Transverse colon (tissue), 4 donors: ENCODE data around the gene SLC6A7. TPM values are rescaled to one million over a fixed set of nuclear protein-coding genes. Genes with fewer than 3 reads are reported as not detected.

Source experiments
- DNase-seq: peaks from one replicate; pipeline ENCODE4 v3.0.0-alpha.2; 2019
- H3K27ac ChIP-seq, 4 donors: fragments of 200-600 bp; sonication (generic); 2 replicates each; pipeline ENCODE4 v1.5.1; 2016 to 2018; ENCODE audit warnings: inconsistent platforms in 4 of 4
- H3K27me3 ChIP-seq: fragments of 200-600 bp; sonication (generic); 2 replicates; pipeline ENCODE4 v1.5.1; 2017; ENCODE audit warnings: inconsistent platforms
- H3K36me3 ChIP-seq, 4 donors: fragments of 200-600 bp; sonication (generic); 2 replicates each; pipeline ENCODE4 v1.5.1; 2017 to 2019; ENCODE audit warnings: inconsistent platforms in 4 of 4
- H3K4me1 ChIP-seq, 4 donors: fragments of 200-600 bp; sonication (generic); 2 replicates each; pipeline ENCODE4 v1.5.1; 2017 to 2020; ENCODE audit warnings: inconsistent platforms in 4 of 4
- H3K4me3 ChIP-seq, 4 donors: fragments of 200-600 bp; sonication (generic); 1 replicate in 1 of 4; 2 replicates in 3 of 4; pipeline versions ENCODE4 v1.5.1 to v1.6.1; 2017 to 2019; ENCODE audit warnings: inconsistent platforms in 4 of 4
- H3K9me3 ChIP-seq, 2 donors: fragments of 200-600 bp; sonication (generic); 2 replicates each; pipeline ENCODE4 v1.5.1; 2017 to 2019; ENCODE audit warnings: inconsistent platforms in 2 of 2
- CTCF ChIP-seq, 5 experiments: fragments of 200-600 bp in 3 of 5; fragments of 450-650 bp in 2 of 5; sonication (generic) in 3 of 5; IDR thresholded peaks; 1 replicate in 2 of 5; 2 replicates in 3 of 5; pipeline ENCODE4 v1.5.1; 2016 to 2017; ENCODE audit warnings: antibody characterized with exemption in 5 of 5, inconsistent platforms in 3 of 5, mild to moderate bottlenecking in 2 of 5, moderate library complexity in 1 of 5
- EP300 ChIP-seq: sonication (generic); formaldehyde crosslinking; IDR thresholded peaks from one replicate; pipeline ENCODE4 v1.6.1; 2017; ENCODE audit warnings: antibody characterized with exemption, low read depth
- POLR2A ChIP-seq: fragments of 450-650 bp; IDR thresholded peaks from one replicate; pipeline ENCODE4 v1.6.1; 2016; ENCODE audit warnings: antibody characterized with exemption, mild to moderate bottlenecking, moderate library complexity
- POLR2AphosphoS5 ChIP-seq, 3 donors: sonication (generic); formaldehyde crosslinking; IDR thresholded peaks; one replicate each; pipeline ENCODE4 v1.6.1; 2016; ENCODE audit warnings: antibody characterized with exemption in 3 of 3
- WGBS, 2 donors: methylation state at CpG; one replicate each; pipeline ENCODE4 v1.1.5; 2018; ENCODE audit warnings: low coverage in 1 of 2; 5-methylcytosine and 5-hydroxymethylcytosine counted together
- in situ Hi-C, 4 donors: fragments of 200-750 bp; cut with MboI; loops; one replicate each; pipeline versions ENCODE4 v1.15.0 to v1.15.1; 2017; ENCODE audit warnings: low sequenced_read_pairs in 3 of 4, low pct_ligation_motif_present in 1 of 4, low pct_unique_long_range_greater_than_20kb in 1 of 4
- intact Hi-C: fragments of 100-400 bp; cut with DNase I; formaldehyde crosslinking; loops from one replicate; pipeline ENCODE4 v1.15.1; 2023; ENCODE audit warnings: low total_unique reads
- total RNA-seq, 4 donors: library from RNA; depleted of rRNA; stranded (reverse); fragments of >200 nt; gene quantifications; one replicate each; pipeline ENCODE4 v1.1.0, GENCODE V29; 2016

Gene SLC6A7
- total RNA-seq, 4 donors from 2014 or later, result 19.5 to 67.7 (median 21.3) TPM

- H3K36me3 ChIP-seq, result no peaks in the 10 kb centered on the region
- DNase-seq, result no peak
- no peak overlapping the region for H3K4me3 ChIP-seq
- in situ Hi-C loops (no loop called here), intact Hi-C loops (no loop called here)
- TF ChIP-seq EP300 (no peak), POLR2A (no peak), POLR2AphosphoS5 (IDR thresholded peaks at IDR 0.05) (no peak), CTCF (IDR thresholded peaks at IDR 0.05) (no peak)
- H3K4me1 ChIP-seq, result no peaks in the 10 kb centered on the region
- WGBS, 2 donors, result 77 to 80% methylated on average over 3 to 5 of the region's 5 CpGs
- no peaks in the 10 kb centered on the region for H3K9me3 ChIP-seq
- H3K27me3 ChIP-seq, result no peaks in the 10 kb centered on the region
- no peak overlapping the region for H3K27ac ChIP-seq
Measured at GRCh38 chr5:150234576-150235499, 45.0 kb downstream of the SLC6A7 start.

GRCh38 chr5:150235500-150235854 lies 45.6 kb downstream of the SLC6A7 start:
- 79% methylated on average over 5 of the region's 5 CpGs; no CpG with 5 or more reads in 1 of the 2 donors for WGBS, 2 donors
- H3K4me1 ChIP-seq, result no peaks in the 10 kb centered on the region
- H3K27me3 ChIP-seq, result no peaks in the 10 kb centered on the region
- no peak overlapping the region for H3K4me3 ChIP-seq
- intact Hi-C loops, result no loop called here
- no peak for DNase-seq
- no peaks in the 10 kb centered on the region for H3K36me3 ChIP-seq
- H3K9me3 ChIP-seq, result no peaks in the 10 kb centered on the region
- no peak for TF ChIP-seq POLR2A
- no peak for TF ChIP-seq POLR2AphosphoS5 (IDR thresholded peaks at IDR 0.05)
- no peak for TF ChIP-seq CTCF (IDR thresholded peaks at IDR 0.05)
- no peak for TF ChIP-seq EP300
- in situ Hi-C loops, result no loop called here
- H3K27ac ChIP-seq, result no peak overlapping the region

- H3K36me3 ChIP-seq, result no peaks in the 10 kb centered on the region
- TF ChIP-seq CTCF (IDR thresholded peaks at IDR 0.05) (no peak), POLR2A (no peak), EP300 (no peak), POLR2AphosphoS5 (IDR thresholded peaks at IDR 0.05) (no peak)
- WGBS, 2 donors, result 81 to 90% methylated on average over 1 to 2 of the region's 2 CpGs
- intact Hi-C loops (no loop called here), in situ Hi-C loops (no loop called here)
- DNase-seq, result no peak
- H3K27me3 ChIP-seq, result no peaks in the 10 kb centered on the region
- no peak overlapping the region for H3K4me3 ChIP-seq
- H3K4me1 ChIP-seq, result no peaks in the 10 kb centered on the region
- no peak overlapping the region for H3K27ac ChIP-seq
- H3K9me3 ChIP-seq, result no peaks in the 10 kb centered on the region
Measured at GRCh38 chr5:150236313-150236712, 46.5 kb downstream of the SLC6A7 start.

GRCh38 chr5:150236981-150237754 lies 47.3 kb downstream of the SLC6A7 start:
- 64 to 86% methylated on average over 5 to 15 of the region's 15 CpGs for WGBS, 2 donors
- no peak overlapping the region for H3K27ac ChIP-seq
- no peak for DNase-seq
- in situ Hi-C loops, result no loop called here
- H3K36me3 ChIP-seq, result no peaks in the 10 kb centered on the region
- no peak for TF ChIP-seq POLR2AphosphoS5 (IDR thresholded peaks at IDR 0.05)
- no peak for TF ChIP-seq EP300
- no peak for TF ChIP-seq POLR2A
- TF ChIP-seq CTCF (IDR thresholded peaks at IDR 0.05), result no peak
- no peaks in the 10 kb centered on the region for H3K9me3 ChIP-seq
- no peak overlapping the region for H3K4me3 ChIP-seq
- no peaks in the 10 kb centered on the region for H3K27me3 ChIP-seq
- no peaks in the 10 kb centered on the region for H3K4me1 ChIP-seq
- intact Hi-C loops, result no loop called here
